Naive thymus-derived CD8-positive, alpha-beta T cell (primary cell): ENCODE results near the gene TMED8. TPM values are rescaled to one million over a fixed set of nuclear protein-coding genes. Genes with fewer than 3 reads are reported as not detected.

ENCODE experiments used
- ATAC-seq, 2 donors: fragments of 150-1000 bp; cut with Tn5 transposase in 1 of 2; sonication (Bioruptor Pico), chemical (Tn5 transposase) in 1 of 2; 1 replicate in 1 of 2; 2 replicates in 1 of 2; pipeline ENCODE4 v1.10.0; 2021; ENCODE audit warnings: mild to moderate bottlenecking in 2 of 2, moderate library complexity in 2 of 2
- POLR2A ChIA-PET: fragments of 350-600 bp; sonication (Branson Sonifier 250); formaldehyde crosslinking; loops from one replicate; lab custom pipeline; 2021; ENCODE audit warnings: antibody characterized with exemption; lab: Charles Lee
- DNase-seq, 10 donors: peaks; one replicate each; pipeline versions ENCODE4 v3.0.0 to v3.0.0-alpha.2; 2020 to 2022
- H3K27ac Mint-ChIP-seq, 10 donors: one replicate each; pipeline ENCODE4 v1.8.0; 2020 to 2022; ENCODE audit warnings: mild to moderate bottlenecking in 10 of 10, mixed read lengths in 10 of 10, moderate library complexity in 4 of 10, inconsistent platforms in 1 of 10
- H3K27me3 Mint-ChIP-seq, 5 donors: one replicate each; pipeline ENCODE4 v1.8.0; 2021 to 2022; ENCODE audit warnings: mixed read lengths in 5 of 5
- H3K36me3 Mint-ChIP-seq, 3 donors: one replicate each; pipeline ENCODE4 v1.8.0; 2020 to 2022; ENCODE audit warnings: mixed read lengths in 3 of 3, mild to moderate bottlenecking in 2 of 3, inconsistent platforms in 1 of 3
- H3K4me1 Mint-ChIP-seq, 4 donors: one replicate each; pipeline ENCODE4 v1.8.0; 2021 to 2022; ENCODE audit warnings: mixed read lengths in 4 of 4
- H3K4me3 Mint-ChIP-seq, 10 donors: one replicate each; pipeline ENCODE4 v1.8.0; 2020 to 2022; ENCODE audit warnings: mild to moderate bottlenecking in 10 of 10, mixed read lengths in 10 of 10, moderate library complexity in 6 of 10, inconsistent platforms in 1 of 10
- H3K9me3 Mint-ChIP-seq, 9 donors: one replicate each; pipeline ENCODE4 v1.8.0; 2020 to 2022; ENCODE audit warnings: mixed read lengths in 9 of 9, mild to moderate bottlenecking in 3 of 9, inconsistent platforms in 1 of 9, moderate library complexity in 1 of 9
- polyA plus RNA-seq, 3 donors: library from polyadenylated mRNA; unstranded; fragments of 300-500 nt; fragmentation: Illumina TruSeq; gene quantifications; one replicate each; pipeline ENCODE4 v1.2.3, GENCODE V29; 2021
- total RNA-seq, 8 experiments: library from RNA in 2 of 8; stranded (reverse) in 2 of 8; gene quantifications; one replicate each; pipeline ENCODE4 v1.2.3 and lab custom pipeline; 2021 to 2026

TMED8 gene
- total and polyA plus RNA-seq, 5 experiments from 2014 or later = 1.8 to 8.0 (median 3.0) TPM

DNA sequence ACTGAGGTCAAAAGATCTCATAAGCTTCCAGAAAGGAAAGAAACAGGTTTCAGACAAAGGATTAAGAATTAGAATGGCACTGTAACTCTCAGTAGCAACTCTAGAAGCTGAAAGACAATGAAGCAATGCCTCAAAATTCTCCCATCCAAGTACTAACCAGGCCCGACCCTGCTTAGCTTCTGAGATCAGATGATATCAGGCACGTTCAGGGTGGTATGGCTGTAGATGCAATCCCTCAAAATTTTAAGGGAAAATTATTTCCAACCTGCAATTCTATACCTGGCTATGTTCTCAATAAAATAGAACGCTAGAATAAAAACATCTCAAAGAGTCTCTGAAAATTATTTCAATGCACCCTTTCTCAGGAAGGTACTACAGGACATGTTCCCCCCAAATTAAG lies 26.9 kb upstream of the TMED8 start:
- DNase-seq (no peak), ATAC-seq (no peak)
- POLR2A ChIA-PET = interaction anchor here (0.7 kb wide), 1 partner anchor 212 kb away, joined by 3 read pairs; no protein-coding TSS in a partner anchor
- H3K4me3 Mint-ChIP-seq = no peak overlapping the region
- no peak overlapping the region for H3K27ac Mint-ChIP-seq
- peaks cover 13 to 18% (median 13%) of the 10 kb centered on the region in 4 donors for H3K4me1 Mint-ChIP-seq
- no peaks in the 10 kb centered on the region for H3K9me3 Mint-ChIP-seq
- H3K27me3 Mint-ChIP-seq = peaks cover 0 to 1% (median 0%) of the 10 kb centered on the region in 5 donors
- H3K36me3 Mint-ChIP-seq = peaks cover 0 to 3% (median 0%) of the 10 kb centered on the region in 3 donors

DNA sequence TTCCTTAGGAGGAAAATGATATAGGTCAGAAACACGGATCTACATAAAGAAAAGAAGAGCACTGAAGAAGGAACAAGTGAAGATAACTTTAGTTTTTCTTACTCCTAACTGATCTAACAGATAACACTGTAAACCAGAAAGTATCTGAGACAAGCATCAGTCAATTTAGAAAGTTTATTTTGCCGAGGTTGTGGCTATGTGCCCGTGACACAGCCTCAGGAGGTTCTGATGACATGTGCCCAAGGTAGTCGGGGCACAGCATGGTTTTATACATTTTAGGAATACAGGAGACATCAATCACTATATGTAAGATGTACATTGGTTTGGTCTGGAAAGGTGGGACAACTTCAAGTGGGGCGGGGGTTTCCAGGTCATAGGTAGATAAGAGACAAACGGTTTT lies 23.3 kb upstream of the TMED8 start:
- no peaks in the 10 kb centered on the region for H3K27me3 Mint-ChIP-seq
- POLR2A ChIA-PET = no interaction called here
- peaks cover 0 to 6% (median 3%) of the 10 kb centered on the region in 3 donors for H3K36me3 Mint-ChIP-seq
- H3K27ac Mint-ChIP-seq = no peak overlapping the region
- DNase-seq = no peak
- no peak overlapping the region for H3K4me3 Mint-ChIP-seq
- peaks cover 0 to 1% (median 0%) of the 10 kb centered on the region in 4 donors for H3K4me1 Mint-ChIP-seq
- H3K9me3 Mint-ChIP-seq = peaks cover 0 to 1% (median 0%) of the 10 kb centered on the region in 9 donors
- no peak for ATAC-seq

DNA sequence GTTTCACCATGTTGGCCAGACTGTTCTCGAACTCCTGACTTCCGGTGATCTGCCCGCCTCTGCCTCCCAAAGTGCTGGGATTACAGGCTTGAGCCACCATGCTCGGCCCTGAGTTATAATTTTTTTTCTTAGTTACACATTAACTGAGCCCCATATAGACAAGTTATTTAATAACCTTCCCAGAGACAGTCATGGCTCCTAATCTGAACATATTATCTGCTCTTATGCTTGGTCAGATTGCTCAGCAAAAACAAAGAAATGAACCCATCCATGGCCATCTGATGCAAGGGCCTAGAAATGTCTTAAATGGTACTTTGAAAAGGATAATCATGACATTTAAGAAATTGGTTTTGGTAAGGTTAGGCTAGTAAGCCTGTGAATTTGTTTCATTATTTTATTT lies 13.3 kb upstream of the TMED8 start:
- Mint-ChIP-seq H3K4me3 (no peak overlapping the region), H3K27me3 (no peaks in the 10 kb centered on the region), H3K4me1 (no peaks in the 10 kb centered on the region), H3K27ac (no peak overlapping the region), H3K9me3 (no peaks in the 10 kb centered on the region), H3K36me3 (peaks cover 0 to 3% (median 0%) of the 10 kb centered on the region in 3 donors)
- ATAC-seq (no peak), DNase-seq (no peak)
- POLR2A ChIA-PET = no interaction called here

DNA sequence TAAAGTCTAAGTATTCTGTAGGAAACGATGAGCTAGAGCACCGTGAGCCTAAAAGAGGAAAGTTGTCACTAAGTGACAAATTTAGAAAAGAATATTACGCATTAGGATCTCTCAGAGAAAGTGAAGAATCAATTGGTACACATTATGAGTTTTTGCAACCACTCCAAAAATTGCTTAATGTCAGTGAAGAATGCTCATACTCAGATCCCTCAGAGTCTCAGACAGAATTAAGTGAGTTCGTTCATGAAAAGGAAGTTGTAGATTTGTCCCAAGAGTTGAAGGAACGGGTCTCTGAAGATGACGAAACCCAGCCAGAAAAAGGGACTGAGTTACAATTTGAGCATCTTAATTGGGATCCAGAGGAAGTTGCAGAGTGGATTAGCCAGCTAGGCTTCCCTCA lies 1.8 kb upstream of the TMED8 start:
- ATAC-seq = no peak
- Mint-ChIP-seq H3K27ac (no peak overlapping the region), H3K9me3 (no peaks in the 10 kb centered on the region), H3K27me3 (peaks cover 0 to 4% (median 0%) of the 10 kb centered on the region in 5 donors), H3K4me1 (peaks cover 20 to 26% (median 25%) of the 10 kb centered on the region in 4 donors), H3K36me3 (no peaks in the 10 kb centered on the region), H3K4me3 (no peak overlapping the region)
- DNase-seq = no peak
- POLR2A ChIA-PET = no interaction called here

DNA sequence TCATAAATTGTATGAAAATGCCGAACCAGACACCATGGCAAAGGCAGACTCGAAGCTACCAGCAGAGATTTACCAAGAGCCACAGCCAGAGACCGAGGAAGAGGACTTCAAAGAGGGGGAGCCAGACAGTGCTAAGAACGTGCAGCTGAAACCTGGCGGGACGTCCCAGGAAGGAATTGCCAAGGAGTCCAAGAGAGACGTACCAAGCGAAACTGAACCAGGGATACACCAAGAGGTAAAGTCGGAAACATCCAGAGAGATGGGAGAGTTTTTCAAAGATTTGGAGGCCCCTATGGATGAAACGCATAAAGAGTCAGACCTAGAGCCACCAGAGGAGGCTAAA lies 579 bp upstream of the TMED8 start:
- H3K27ac Mint-ChIP-seq = no peak overlapping the region
- H3K4me3 Mint-ChIP-seq = no peak overlapping the region
- peaks cover 0 to 4% (median 0%) of the 10 kb centered on the region in 5 donors for H3K27me3 Mint-ChIP-seq
- peak; percentile 9 to 31 for ATAC-seq
- H3K4me1 Mint-ChIP-seq = peaks cover 24 to 36% (median 33%) of the 10 kb centered on the region in 4 donors
- no peaks in the 10 kb centered on the region for H3K9me3 Mint-ChIP-seq
- DNase-seq = no peak
- POLR2A ChIA-PET = interaction anchor here (0.6 to 3.2 kb wide), 8 partner anchors 12 to 383 kb away, joined by 3 to 28 read pairs (median 3); partner anchors contain the start of genes GSTZ1, POMT2, SNW1 and VIPAS39
- H3K36me3 Mint-ChIP-seq = peaks cover 0 to 2% (median 0%) of the 10 kb centered on the region in 3 donors

DNA sequence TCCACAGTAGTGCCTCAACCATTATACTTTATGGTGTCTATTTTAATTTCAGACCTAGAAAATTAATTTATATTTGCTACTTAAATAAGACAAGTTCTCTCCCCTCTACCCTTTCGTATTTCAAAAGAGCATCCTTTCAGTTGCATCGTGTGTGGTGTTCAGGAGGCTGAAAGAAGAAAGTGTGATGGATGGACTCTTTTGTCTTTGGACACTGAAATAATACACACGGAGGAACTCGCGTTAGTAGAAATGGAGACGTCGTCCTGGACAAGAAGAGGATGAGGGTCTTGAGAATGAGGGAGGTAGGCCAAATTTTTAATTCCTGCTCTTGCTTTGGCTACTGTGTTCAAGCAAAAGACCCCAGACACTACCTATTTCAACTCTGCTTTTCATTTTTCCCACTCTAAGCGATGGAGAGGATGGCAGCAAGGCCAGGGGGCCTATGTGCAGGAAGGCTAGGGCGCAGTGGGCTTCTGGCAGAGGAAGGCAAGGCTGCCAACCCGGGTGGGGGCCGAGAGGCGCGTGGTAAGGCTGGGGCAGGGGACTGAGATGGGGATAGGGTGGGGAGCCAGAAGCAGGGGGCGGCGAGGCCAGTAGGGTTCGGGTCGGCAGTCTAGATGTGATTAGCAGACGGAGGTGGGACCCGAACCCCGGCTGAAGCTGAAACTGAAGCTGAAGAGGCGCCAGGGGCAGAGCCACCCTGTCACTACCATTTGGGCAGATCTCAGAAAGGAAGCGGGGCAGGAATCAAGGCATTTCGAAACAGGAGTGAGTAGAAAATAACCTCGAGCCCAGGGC lies 722 bp downstream of the TMED8 start:
- peaks cover 26 to 48% (median 36%) of the 10 kb centered on the region in 4 donors for H3K4me1 Mint-ChIP-seq
- POLR2A ChIA-PET = interaction anchor here (1.2 to 3.2 kb wide), 3 partner anchors 55 to 384 kb away, joined by 5 to 28 read pairs (median 8); partner anchors contain the start of genes GSTZ1, POMT2, SNW1 and VIPAS39
- no peaks in the 10 kb centered on the region for H3K9me3 Mint-ChIP-seq
- H3K36me3 Mint-ChIP-seq = peaks cover 0 to 2% (median 0%) of the 10 kb centered on the region in 3 donors
- peaks cover 0 to 4% (median 0%) of the 10 kb centered on the region in 5 donors for H3K27me3 Mint-ChIP-seq
- ATAC-seq (peak; percentile 16 to 31), DNase-seq (peak in 5 of 10 donors; percentile 2 to 64 (median 5))
- H3K4me3 Mint-ChIP-seq = peak overlapping the region in 8 of 10 donors; percentile 89 to 93 (median 92)
- peak overlapping the region in 8 of 10 donors; percentile 83 to 94 (median 89) for H3K27ac Mint-ChIP-seq

DNA sequence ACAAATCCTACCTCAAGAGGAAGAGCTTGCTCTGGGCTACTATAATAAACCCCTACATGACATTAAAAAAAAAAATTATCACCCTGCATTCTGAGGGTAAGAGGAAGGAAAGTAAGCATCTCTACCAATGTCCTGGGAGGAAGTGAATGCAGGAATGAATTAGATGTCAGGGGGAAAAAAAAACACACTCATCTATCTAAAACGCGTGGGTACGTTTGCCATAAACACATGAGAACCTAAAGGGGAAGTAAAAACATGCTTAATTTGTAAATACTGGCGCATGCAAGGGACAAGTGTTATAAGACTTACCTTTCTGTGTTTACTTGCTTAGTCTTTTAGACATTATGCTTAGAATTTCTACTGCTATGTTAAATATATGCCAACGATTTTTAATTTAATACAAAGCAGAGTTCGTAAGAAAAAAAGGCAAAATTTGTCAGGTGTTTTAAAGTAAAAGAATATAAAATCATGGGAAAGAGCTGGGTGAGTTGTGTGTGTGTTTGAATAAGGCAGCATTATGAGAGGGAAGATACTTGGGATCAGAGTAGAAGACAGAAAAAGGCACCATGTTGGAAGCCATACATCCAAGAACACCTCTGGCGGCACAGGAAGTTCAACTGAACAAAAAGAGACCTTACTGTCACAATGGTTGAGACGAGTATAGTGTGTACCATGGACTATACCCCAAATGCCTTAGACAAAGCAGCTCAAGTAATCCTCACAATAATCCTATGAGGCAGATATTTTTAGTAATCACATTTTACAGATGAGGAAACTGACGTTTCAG lies 1.5 kb downstream of the TMED8 start:
- DNase-seq = no peak
- no peak for ATAC-seq
- POLR2A ChIA-PET = interaction anchor here (3.2 kb wide), 1 partner anchor 54 kb away, joined by 28 read pairs; the partner anchor contains the start of genes GSTZ1 and POMT2

DNA sequence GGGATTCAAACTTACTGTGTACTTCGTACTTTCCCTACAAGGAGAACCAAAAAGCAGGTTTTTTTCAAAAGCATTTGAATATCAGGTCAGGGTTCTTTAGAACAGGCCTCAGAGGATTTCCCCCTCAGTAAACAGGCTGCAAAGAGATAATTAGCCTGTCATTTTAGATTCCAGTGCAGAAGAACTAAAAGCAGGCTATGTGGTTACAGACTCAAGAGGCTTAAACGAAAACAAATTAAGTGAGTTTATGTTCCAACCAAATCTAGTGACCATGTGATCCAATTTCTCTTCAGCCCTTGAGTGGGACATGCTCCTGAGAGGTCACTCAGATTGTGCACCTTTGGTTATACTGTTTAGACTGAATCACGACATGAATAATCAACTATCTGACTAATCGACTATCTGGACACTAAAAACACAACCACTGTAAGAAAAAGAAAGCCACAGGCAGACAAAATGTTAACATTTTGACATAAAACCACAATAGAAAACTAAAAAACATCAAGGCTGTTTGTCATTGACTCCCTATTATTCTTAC lies 4.5 kb downstream of the TMED8 start:
- H3K4me1 Mint-ChIP-seq = peaks cover 32 to 62% (median 47%) of the 10 kb centered on the region in 4 donors
- peaks cover 0 to 4% (median 2%) of the 10 kb centered on the region in 3 donors for H3K36me3 Mint-ChIP-seq
- ATAC-seq (no peak), DNase-seq (no peak)
- H3K27ac Mint-ChIP-seq = peak overlapping the region in 2 of 10 donors; percentile 5 to 62
- no peaks in the 10 kb centered on the region for H3K27me3 Mint-ChIP-seq
- H3K9me3 Mint-ChIP-seq = no peaks in the 10 kb centered on the region
- peak overlapping the region in 1 of 10 donors; percentile 60 for H3K4me3 Mint-ChIP-seq
- POLR2A ChIA-PET = no interaction called here

More for the DNA sequence above, 1.5 kb downstream of the TMED8 start:
- Mint-ChIP-seq H3K36me3 (peaks cover 0 to 2% (median 0%) of the 10 kb centered on the region in 3 donors), H3K27ac (peak overlapping the region in 7 of 10 donors; percentile 44 to 92 (median 88)), H3K4me3 (peak overlapping the region in 8 of 10 donors; percentile 89 to 93 (median 92)), H3K4me1 (peaks cover 26 to 50% (median 36%) of the 10 kb centered on the region in 4 donors), H3K27me3 (peaks cover 0 to 1% (median 0%) of the 10 kb centered on the region in 5 donors), H3K9me3 (no peaks in the 10 kb centered on the region)

DNA sequence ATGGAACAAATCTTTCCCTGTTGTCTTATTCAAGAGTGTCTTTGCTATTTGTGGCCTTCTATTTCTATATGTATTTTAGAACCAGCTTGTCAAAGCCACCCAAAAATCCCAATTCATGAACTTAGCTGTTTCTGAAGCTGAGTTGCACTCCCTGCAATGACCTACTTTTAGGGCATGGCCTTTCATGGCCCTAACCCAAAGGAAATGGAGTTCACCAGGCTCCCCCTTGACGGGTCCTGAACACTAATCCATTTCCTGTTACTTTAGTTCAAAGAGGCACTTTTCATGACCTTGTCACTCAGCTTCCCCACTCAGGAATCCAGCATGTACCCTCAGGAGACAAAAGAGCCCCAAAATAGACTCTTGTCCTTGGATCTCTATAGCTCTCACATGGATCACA lies 7.6 kb downstream of the TMED8 start:
- Mint-ChIP-seq H3K27me3 (no peaks in the 10 kb centered on the region), H3K36me3 (peaks cover 0 to 4% (median 2%) of the 10 kb centered on the region in 3 donors), H3K4me1 (peaks cover 22 to 41% (median 32%) of the 10 kb centered on the region in 4 donors), H3K4me3 (peak overlapping the region in 1 of 10 donors; percentile 13), H3K27ac (peak overlapping the region in 2 of 10 donors; percentile 2 to 12), H3K9me3 (no peaks in the 10 kb centered on the region)
- no peak for DNase-seq
- POLR2A ChIA-PET = no interaction called here
- peak in 1 of 2 donors; percentile 50 for ATAC-seq

DNA sequence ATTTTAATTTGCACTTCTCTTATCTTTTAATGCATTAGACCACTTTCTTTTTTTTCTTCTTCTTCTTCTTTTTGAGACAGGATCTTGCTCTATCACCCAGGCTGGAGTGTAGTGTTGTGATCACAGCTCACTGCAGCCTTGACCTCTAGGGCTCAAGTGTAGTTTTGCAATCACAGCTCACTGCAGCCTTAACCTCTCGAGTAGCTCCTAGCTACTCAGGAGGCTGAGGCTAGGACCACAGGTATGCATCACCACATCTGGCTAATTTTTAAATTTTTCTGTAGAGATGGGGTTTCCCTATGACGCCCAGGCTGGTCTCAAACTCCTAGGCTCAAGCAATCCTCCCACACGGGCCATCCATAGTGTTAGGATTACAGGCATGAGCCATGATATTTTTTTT lies 12.7 kb downstream of the TMED8 start:
- H3K27ac Mint-ChIP-seq = peak overlapping the region in 1 of 10 donors; percentile 53
- no peaks in the 10 kb centered on the region for H3K9me3 Mint-ChIP-seq
- no peak for DNase-seq
- H3K27me3 Mint-ChIP-seq = no peaks in the 10 kb centered on the region
- no peak for ATAC-seq
- H3K36me3 Mint-ChIP-seq = peaks cover 0 to under 1% (median 0%) of the 10 kb centered on the region in 3 donors
- peaks cover 6 to 21% (median 13%) of the 10 kb centered on the region in 4 donors for H3K4me1 Mint-ChIP-seq
- H3K4me3 Mint-ChIP-seq = no peak overlapping the region
- POLR2A ChIA-PET = no interaction called here

DNA sequence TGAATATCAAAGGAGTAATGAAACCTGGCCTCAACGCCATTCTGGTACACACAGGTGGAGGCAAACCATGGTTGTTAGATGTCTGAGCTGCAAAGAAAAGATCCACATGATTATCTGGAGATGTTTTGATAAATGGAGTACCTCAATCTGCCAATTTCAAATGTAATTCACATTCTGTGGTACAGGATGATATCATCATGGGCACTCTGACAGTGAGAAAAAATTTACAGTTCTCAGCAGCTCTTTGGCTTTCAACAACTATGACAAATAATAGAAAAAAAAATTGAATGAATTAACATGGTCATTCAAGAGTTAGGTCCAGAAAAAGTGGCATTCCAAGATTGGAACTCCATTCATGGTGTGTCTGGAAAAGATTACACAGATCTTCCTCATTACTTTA lies 17.3 kb downstream of the TMED8 start:
- no peaks in the 10 kb centered on the region for H3K27me3 Mint-ChIP-seq
- DNase-seq (no peak), ATAC-seq (no peak)
- H3K36me3 Mint-ChIP-seq = peaks cover 0 to 4% (median 0%) of the 10 kb centered on the region in 3 donors
- H3K27ac Mint-ChIP-seq = no peak overlapping the region
- peaks cover 2 to 18% (median 4%) of the 10 kb centered on the region in 4 donors for H3K4me1 Mint-ChIP-seq
- no peaks in the 10 kb centered on the region for H3K9me3 Mint-ChIP-seq
- no peak overlapping the region for H3K4me3 Mint-ChIP-seq
- POLR2A ChIA-PET = no interaction called here

DNA sequence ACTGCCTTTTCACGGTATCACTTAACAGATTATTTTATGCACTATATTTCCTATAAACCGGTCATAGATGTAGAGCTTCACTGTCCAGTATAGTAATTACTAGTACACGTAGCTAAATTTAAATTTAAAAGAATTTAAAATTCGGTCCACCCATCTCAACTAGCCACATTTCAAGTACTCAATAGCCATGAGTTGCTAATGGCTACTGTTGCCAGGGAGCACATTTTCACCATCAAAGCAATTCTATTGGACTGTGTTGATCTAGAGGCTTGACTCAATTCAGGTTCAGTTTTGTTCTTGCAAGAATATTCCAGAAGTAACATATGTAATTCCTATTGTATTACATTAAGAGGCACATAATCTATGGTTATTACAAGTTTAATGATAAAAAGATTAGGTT lies 20.0 kb downstream of the TMED8 start:
- POLR2A ChIA-PET = no interaction called here
- Mint-ChIP-seq H3K4me1 (peaks cover 0 to 13% (median 2%) of the 10 kb centered on the region in 4 donors), H3K36me3 (peaks cover 0 to 4% (median 0%) of the 10 kb centered on the region in 3 donors), H3K27me3 (no peaks in the 10 kb centered on the region), H3K27ac (no peak overlapping the region), H3K9me3 (no peaks in the 10 kb centered on the region), H3K4me3 (no peak overlapping the region)
- DNase-seq (no peak), ATAC-seq (no peak)
